Dermis blood vessel endothelial cell (primary cell): Measurements from ENCODE around the gene ETV1. TPM values are rescaled to one million over a fixed set of nuclear protein-coding genes. Genes with fewer than 3 reads are reported as not detected.

Source experiments
- DNase-seq: peaks from one replicate; pipeline ENCODE4 v3.0.0; 2010
- total RNA-seq: library from RNA; depleted of rRNA; stranded (reverse); fragments of >200 nt; gene quantifications from 2 replicates; pipeline ENCODE4 v1.2.3, GENCODE V29; 2014

Gene ETV1
- total RNA-seq, 1 donor from 2014 or later: 5.6 TPM

DNA sequence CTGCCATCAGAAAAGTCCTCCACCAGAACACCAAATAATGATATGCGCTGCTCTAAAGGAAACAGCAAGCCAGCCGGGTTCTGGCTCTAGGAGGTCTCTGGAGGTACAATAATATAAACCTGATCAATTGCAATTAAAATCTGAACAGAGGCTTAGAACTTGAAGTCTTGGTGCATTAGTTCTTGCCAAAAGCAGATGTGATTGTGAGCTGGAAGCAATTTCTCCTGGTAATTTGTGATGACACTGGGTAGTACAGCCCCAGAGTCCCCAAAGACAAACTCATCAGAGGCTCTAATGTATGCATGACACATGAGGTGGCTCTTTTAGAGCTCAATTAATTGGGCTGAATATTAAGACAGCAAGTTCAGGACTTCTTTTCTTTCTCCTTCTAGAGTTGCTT lies 3.3 kb downstream of the ETV1 start:
- no peak for DNase-seq

DNA sequence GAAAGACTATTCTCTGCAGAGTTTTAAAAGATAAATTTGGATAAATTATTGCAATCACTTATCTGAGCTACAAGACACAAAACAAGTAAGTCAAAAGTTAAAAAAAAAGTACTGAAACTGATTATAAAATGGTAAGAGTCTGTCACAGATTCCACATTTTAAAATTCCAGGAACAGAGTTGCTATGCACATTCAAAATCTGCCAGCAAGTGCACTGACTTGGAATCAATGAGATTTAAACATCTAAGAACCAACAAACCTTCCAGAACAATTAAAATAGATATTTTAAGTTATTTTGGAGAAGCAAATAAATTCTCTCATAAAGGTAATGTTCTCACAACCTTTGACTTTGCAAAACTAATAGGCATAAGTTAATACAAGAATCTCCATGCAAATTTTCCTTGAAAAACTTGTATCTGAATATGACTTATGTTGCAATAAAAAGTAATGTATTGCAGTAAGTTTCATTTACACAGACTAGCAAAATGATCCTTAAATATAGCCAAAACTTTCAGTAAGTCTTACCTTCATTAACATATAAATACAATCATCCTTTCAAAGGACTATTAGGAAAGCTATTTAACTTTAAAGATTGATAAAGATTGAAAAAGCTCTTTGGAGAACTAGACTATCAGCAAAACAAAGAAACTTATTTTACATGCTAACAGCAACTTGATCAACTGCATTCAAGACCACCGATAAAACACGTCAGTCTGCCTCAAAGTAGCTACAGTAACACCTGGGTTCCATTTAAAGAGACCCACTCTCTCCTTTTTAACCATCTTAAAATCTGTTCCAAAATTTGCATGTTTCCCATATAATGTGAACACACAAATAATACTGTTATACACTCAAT lies 4.4 kb downstream of the ETV1 start:
- no peak for DNase-seq

DNA sequence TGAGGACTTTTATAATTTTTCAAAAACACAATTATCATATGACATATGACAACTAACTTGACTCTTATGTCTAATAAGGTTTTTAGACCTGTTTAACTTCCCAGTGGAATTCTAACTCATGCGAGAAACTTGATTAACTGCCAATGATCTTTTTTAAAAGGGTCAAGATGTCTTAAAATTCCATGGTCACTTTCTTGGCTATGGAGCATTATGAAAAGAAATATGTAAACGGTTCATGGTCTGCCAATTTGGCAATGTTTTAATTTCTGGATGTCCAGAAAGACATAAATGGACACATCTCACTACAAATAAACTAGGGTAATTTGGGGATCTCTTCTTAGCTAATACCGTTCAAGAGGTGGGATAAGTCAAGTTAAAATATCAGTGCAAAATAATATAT lies 5.4 kb downstream of the ETV1 start:
- DNase-seq: no peak

DNA sequence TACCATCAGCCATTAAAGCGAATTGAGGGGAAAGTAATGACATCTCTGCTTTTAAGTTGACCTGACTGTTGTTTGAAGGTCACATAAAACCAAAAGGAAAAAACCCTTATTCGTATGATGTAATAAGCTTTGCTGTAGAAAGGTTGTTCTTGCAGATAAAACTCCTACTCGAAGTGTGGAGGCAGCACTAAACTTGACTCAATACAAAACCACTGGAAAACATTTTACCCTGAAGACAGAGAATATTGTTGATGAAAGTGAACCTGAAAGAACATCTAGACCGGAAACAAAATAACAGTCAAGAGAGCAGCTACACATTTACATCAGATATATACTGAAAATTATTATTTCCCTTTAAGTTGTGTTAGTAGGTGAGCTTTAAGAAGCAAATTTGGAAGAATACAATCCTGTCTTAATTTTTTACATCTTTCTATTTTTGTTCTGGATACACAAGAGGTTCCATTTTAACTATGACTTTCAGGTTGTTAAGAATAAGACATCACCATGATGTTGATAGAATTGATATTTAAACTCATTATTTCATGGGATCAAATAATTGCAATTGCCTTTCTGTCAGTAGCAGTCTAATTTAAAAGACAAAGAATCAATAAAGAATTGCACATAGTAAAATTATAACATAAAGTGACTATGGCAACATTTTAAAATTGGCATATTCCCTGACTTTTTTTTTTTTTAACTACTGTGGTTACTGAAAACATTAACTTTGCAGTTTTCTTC lies 6.4 kb downstream of the ETV1 start:
- DNase-seq: no peak

DNA sequence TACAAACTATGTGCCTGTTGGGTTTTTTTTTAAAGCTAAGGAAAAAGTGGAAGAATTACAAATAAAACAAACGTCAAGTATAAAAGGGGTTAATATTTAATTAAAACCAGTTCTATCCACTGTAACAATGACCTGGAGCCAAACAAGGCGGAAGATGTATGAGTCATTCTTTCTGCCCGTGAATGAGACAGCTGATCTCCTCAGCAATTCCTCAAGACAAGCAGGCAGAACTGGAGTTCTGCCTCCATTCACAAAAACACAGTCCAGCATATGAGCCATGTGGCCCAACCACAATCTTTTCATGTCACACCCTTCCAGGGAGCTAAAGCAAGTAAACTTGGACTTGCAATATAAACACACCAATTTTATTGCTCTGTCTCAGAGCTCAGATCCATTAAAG lies 8.4 kb downstream of the ETV1 start:
- DNase-seq: peak; percentile 92

DNA sequence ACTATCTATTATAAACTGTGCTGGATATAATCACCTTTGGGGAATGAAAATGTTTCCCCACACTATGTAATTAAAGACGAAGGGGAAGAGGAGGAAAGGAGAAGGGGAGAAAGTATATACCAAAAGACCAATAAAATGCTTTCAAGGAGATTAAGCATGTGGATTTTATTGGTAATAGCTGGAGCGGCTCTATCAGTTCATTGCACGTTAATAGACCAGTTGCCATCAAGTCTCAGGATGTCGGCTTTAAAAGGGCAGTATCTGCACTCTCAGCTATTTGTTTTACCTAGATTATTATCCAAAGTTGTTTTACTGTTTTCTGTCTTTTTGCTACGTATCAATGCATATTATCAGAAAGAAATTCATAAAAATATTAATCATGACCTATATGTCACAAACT lies 9.0 kb downstream of the ETV1 start:
- peak; percentile 13 for DNase-seq

DNA sequence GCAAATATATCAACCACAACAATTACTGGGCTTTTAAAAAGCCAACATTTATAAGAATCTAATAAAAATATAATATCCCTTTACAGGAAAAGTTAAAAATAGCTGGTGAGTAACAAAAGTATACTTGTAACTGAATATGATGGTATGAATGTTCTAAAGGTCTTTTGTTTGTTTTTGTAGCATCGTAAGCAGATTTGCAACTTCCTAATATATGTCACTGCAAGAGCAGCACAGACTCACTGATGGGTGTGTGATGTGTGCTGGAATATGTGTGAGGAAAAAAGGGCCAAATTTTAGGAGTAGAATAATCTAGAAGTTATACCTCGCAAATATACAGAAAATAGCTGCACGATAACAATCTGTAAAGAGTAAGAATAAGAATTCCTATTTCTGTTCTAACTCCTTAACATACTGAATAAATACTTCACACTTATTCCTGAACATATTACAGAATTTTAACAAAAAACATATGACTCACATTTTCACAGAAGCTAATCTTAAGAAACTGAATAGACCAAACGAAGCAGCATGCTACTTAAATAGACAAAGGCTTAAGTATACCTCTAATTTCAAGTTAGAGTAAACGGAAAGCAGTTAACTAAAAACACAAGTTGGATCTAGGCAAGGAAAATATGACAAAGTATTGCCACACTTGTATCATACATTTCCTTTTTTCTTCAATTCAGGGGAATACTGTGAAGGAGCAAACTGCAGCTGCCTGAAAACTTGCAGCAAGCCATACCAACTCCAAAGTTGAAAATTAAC lies 9.6 kb downstream of the ETV1 start:
- DNase-seq: peak; percentile 34

DNA sequence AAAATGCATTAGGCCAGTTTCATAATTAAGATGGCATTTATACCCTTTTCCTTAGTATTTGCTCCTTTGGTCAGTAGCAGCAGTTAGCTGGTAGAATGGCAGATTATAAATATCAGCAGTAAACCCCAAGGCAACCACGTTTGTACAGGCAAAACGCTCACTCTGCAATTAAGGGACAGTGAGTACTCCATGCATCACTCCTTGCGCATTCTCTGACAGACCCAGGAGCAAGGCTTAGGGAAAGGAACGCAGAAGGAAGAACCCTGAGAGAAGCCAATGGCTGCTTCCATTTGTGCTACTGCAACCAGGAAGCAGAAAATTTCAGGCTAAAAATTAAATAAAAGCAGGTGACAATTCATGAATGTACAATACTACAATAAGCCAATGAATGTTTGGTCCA lies 12.9 kb downstream of the ETV1 start:
- DNase-seq: no peak

DNA sequence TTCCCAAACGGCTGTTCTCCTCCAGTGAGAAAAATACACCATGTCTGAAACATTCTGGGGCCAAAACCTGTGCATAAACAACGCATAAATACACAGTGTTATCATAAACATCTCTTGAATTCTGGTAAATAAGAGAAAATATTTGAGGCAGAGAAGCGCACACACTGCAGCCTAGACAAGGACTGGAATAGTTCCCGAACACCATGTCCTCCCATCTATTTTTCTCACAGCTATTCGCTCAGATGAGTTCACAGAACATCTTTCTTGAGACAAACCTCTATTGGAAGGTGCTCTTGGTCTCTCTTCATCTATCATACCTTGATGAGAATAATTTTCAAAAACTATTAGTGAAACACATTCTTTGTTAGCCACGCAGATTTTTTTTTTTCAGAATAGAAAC lies 24.4 kb downstream of the ETV1 start:
- no peak for DNase-seq

DNA sequence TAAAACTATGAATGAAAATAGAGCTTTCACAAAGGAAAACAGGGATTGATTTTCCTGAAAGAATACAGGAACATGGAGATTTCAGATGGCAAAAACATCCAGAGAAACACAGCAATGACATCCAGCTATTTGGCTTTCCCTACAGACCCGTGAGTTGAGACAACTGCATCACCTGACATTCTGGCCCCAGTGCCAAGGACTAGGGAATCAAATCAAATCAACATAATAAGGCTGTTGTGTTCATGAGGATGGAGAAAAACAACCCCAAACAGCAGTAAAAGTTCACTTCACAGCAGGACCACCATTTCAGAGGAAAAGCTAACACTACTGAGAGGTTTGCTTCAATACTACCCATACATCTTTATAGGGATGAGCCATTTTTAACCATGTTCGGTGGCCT lies 25.5 kb downstream of the ETV1 start:
- DNase-seq: no peak

DNA sequence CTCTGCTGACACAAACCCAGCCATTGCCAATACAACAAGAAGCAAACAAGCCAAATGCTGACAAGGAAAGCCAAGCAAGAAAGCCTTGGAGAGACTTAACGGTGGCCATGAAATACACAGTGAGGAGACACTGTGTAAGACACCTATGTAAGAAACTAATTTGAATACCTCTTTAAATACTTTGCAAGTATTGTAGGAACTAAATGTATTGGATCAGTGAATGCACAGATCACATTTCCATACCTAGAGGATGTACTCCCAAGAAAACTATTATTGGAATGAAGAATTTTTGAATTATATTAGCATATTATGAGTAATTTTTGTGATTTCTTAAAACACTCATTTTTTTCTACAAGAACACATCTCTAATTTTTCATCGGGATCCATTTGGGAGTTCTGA lies 34.0 kb downstream of the ETV1 start:
- no peak for DNase-seq

DNA sequence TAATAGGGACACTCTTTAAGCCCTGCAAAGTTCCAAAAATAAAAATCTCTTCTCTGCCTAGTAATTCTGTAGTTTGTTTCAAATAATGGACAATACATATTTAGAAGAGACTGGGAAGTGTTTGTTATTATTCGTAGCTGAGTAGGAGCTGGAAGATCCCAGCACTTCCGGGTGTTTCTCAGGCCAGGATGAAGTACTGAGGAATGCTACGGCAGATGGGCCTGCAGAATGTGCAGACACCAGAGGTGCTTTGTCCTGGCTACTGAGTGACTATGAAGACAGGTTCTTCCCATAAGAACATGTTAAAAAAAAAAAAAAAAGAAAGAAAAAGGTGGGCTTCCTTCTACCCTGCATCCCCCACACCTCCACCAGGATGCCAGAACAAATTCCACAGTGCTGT lies 36.1 kb downstream of the ETV1 start:
- no peak for DNase-seq

DNA sequence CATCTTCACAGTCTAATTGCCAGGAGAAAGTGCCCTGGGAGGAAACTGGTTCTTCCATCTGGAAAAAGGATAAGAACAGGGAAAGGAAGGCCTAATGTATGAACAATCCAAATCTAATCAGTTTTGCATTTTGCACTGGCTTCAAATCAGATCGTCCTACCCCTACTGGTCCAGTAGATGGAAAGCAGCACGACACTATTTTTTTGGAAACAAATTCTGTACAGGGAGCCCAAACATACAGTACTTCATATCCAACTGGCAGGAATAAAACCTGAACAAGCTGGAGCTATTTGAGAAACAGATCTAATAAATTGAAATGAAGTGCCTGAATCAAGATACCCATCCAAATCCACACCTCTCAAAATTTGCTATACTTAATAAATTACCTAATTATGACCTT lies 36.5 kb downstream of the ETV1 start:
- no peak for DNase-seq

DNA sequence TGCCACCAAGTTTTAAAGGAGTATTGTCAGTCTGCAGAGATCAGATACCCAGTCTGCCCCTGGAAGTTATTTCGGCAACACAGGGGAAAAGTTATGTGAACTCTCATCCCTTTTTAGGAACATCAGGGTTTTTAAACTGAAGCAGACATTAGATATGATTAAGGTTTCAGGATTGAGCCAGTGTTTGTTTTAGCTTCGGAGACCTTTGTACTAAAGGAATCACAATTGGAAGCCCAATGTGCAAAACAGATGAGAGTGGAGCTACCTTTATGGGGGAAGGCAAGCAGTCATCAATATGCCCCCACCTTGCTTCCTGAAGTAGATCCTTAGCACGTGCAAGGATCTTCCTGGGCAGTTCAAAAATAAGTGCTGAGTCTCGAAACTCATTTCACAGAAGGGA lies 39.5 kb downstream of the ETV1 start:
- DNase-seq: no peak

DNA sequence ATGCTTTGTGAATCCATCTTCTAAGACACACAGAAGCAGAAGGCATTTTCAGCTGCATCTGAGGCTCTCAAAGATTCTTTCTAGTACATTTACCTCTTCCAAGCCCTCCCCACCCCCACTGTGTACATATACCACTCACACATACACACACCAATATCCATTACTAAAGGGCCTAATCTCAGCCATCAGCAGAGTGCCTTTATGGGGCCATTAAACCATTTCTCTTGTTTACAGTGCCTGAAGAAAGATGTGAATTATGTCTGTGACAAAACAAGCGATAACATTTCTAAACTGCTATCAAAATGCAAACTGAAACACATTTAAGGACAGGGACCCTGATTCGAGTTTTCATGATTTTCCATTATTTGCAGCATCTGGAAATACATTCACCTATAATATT lies 40.0 kb downstream of the ETV1 start:
- no peak for DNase-seq

DNA sequence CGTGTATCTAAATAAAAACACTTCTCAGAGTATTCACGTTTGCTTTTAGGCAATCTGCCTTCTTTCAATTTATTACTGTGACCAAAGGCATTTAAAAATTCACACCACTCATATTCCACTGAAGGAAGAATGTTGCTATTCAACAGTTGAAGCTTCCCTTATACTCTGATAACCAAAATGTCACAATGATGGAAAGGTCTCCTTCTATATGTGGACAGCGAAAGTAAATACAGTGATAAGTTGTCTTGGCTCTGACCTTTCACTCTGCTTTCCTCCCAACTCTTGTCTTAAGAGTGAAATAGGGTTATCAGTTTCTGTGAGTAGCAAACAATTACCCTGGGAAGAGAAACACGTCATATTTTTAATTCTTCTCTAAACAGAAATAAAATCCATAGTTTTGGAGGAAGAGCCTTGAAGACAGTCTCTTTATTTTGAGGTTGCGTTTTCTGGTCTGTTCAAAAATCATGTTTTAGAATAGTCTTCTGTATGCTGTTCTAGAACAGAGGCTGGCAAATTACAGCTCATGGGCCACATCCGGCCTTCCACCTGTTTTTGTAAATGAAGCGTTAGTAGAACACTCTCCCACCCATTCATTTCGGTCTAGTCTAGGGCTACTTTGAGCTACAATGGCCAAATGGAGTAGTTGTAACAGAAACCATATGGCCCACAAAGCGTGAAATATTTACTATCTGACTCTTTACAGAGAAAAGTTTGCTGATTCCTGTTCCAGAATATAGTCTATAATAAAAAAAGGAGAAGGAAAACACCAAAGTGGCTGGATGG lies 41.3 kb downstream of the ETV1 start:
- DNase-seq: no peak

DNA sequence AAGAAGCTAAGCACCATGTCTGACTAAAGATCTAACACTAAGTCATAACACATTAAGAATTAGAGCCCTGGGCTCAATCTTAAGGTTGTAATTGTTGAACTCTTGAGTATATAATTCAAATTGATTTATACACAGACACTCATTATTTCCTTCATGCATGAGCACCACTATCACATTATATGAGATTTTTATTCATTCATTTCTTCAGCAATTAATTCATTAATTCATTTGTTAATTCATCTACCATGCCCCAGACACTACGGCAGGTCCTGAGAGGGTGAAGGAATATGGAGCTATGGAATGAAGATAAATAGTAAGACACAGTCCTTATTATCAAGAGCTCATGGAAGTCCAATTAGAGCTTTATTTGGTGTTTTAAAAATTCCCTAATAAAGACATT lies 41.9 kb downstream of the ETV1 start:
- no peak for DNase-seq

DNA sequence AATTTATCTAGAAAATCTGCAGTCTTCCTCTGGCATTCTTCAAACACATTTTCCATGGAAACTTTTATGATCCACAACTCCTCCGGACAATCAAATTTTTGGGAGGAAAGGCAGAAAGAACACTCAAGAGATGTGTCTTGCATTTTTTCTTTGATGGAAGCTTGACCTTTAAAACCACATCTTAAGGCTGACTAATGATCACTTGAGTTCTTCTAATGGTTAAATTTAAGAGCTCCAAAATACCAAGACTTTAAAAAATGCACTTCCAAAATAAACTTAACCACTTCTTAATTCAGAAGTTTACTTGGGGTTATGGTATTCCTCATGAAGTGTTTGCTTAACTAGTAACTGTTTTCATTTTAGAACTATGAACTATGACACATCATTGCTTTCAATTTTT lies 43.3 kb downstream of the ETV1 start:
- DNase-seq: no peak

DNA sequence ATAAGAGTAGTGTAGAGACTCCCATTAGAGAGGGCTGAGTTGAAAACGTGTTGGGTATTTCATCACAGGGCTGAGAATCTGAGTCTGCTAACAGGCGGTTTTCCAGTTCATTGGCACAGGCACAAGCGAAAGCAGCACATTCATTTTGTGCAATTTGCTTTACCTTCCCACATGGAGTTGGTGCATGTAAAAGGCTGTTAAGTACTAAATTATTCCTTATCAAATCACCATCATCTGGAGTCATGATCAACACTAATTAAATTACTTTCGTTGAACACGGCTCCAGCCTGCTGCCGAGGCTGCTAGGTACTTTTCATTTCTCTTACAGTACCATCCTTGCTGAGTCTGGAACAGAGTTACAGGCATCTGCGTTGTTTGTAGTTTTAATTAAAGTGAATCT lies 43.8 kb downstream of the ETV1 start:
- DNase-seq: no peak

DNA sequence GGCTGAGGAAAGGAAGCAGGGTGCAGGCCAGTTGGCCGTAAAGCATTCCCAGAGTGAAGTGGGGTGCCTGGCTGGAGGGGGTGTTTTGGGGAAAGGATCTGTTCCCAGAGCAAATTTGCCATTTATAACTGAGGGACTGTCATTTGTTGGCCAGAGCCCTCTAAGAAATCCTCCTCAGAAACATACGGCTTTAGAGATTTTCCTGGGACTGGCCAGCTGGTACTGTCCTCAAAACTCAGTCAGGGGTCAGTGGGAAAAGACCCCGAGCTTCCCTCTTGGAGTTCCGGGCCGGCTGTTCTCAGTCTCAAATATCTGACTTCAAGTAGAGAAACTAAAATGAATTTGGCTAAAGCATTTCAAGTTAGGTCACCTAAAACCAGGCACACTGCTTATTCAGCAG lies 55.9 kb downstream of the ETV1 start:
- DNase-seq: no peak

DNA sequence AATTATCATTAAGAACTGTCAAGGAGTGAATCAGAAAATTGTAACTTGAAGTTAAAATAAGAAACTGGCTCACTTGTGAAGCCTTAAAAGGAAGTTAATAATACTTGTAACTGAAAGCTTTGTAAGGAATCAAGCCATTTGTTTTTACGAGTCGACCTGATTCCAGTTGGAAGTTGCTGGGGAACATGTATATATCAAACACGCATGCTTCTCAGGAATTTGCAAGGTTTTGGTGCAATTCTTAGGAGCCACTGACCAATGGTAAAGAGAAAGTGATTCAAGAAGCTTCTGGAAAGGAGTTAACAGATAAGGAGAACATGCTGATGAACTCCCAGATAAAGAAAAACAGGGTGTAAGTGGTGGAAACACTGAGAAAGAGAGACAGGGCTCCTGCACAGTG lies 56.4 kb downstream of the ETV1 start:
- DNase-seq: no peak

DNA sequence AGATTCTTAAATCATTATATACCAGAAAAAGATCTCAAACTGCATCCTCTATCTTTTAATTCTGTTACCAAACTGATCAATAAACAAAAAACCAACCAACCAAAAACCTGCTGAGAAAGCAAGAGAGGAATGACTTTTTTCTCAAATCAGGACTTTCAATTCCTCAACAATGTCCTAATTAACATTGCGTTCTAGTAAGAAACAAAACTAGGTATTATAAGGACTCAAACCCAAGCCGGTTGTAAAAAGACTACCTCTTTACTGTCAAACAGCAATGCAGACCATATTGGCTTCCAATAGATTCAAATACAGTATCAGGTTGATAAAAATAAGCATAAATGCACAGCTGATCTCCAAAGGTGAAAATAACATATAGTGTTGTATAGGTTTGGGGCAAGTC lies 57.3 kb downstream of the ETV1 start:
- no peak for DNase-seq

DNA sequence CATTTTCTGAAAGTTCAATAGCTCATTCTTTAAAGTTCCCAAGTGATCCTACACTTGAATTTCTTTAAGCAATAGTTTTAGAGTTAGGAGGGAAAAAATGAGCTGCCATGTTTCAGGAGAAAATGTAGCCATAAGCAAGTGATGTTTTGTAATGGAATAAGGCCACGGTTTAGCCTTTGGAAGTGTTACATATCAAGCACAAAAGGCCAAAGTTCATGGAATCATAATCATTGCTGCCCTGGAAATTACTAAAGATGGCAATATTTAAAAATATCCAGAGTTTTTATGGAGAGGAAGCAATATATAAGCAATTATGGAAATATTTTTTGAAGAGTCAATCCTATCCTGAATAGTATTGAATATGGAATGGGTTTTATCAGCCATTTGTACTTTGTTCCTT lies 68.4 kb downstream of the ETV1 start:
- DNase-seq: no peak
